K562 (cell line): ENCODE measurements around the gene ADI1. TPM values are rescaled to one million over a fixed set of nuclear protein-coding genes. Genes with fewer than 3 reads are reported as not detected.

Experiments used
- ATAC-seq: fragments of 200-7000 bp; cut with Tn5 transposase; 3 replicates; pipeline ENCODE4 v1.9.1; 2020; ENCODE audit warnings: moderate library complexity
- BruUV-seq: library from RNA; stranded (reverse); fragments of 400-500 nt; replicated peaks from 2 replicates; lab custom pipeline; 2021; lab: Mats Ljungman, UMichigan
- CTCF ChIA-PET: fragments of 300-600 bp; formaldehyde crosslinking; extraction: SDS; loops from one replicate; lab custom pipeline; 2021; ENCODE audit warnings: low intra/inter-chr PET ratio; lab: Yijun Ruan, JAX
- POLR2A ChIA-PET: fragments of 300-600, 350-650 bp; sonication (Branson Sonifier 250); formaldehyde crosslinking; extraction: SDS; loops from one replicate; lab custom pipeline; 2021; ENCODE audit warnings: antibody characterized with exemption, inconsistent platforms; lab: Yijun Ruan, JAX
- DNase-seq, 4 experiments: peaks; one replicate each; pipeline versions ENCODE4 v3.0.0 to v3.0.0-alpha.2; 2011 to 2018; ENCODE audit warnings: low spot score in 3 of 4, mixed read lengths in 3 of 4; ENCODE audit errors: extremely low read depth in 1 of 4
- FAIRE-seq: peaks from 2 replicates; lab custom pipeline; 2011; peaks lifted over from hg19 to GRCh38; lab: Jason Lieb, UNC
- H2AFZ ChIP-seq: 2 replicates; pipeline ENCODE4 v1.6.0; 2011; ENCODE audit warnings: low read depth, low read length, control low read depth, inconsistent platforms
- H3K27ac ChIP-seq: fragments of 200-600 bp; 3 replicates; pipeline ENCODE4 v1.8.0; 2011; ENCODE audit warnings: low read depth, mild to moderate bottlenecking, control low read depth, inconsistent platforms, low read length, moderate library complexity, mixed read lengths; ENCODE audit errors: extremely low read depth
- H3K27me3 ChIP-seq, 2 experiments: fragments of 300-600 bp in 1 of 2; 2 replicates in 1 of 2; 3 replicates in 1 of 2; pipeline versions ENCODE4 v1.6.0 to v1.8.0; 2011; ENCODE audit warnings: inconsistent platforms in 2 of 2, low read length in 2 of 2, mild to moderate bottlenecking in 1 of 2, mixed read lengths in 1 of 2, moderate library complexity in 1 of 2; ENCODE audit not compliant: control insufficient read depth in 2 of 2, insufficient read depth in 2 of 2
- H3K36me3 ChIP-seq: fragments of 300-600 bp; 3 replicates; pipeline ENCODE4 v1.8.0; 2011; ENCODE audit warnings: mild to moderate bottlenecking, low read length, inconsistent platforms; ENCODE audit not compliant: control insufficient read depth, insufficient read depth
- H3K4me1 ChIP-seq, 2 experiments: fragments of 200-600 bp in 1 of 2; replicated peaks in 1 of 2; 2 replicates in 1 of 2; 3 replicates in 1 of 2; pipeline versions ENCODE4 v1.5.1 to v1.8.0; 2011; ENCODE audit warnings: inconsistent platforms in 2 of 2, low read length in 2 of 2, mild to moderate bottlenecking in 1 of 2, mixed read lengths in 1 of 2, moderate library complexity in 1 of 2; ENCODE audit not compliant: control insufficient read depth in 2 of 2, insufficient read depth in 2 of 2
- H3K4me2 ChIP-seq: 2 replicates; pipeline ENCODE4 v1.6.1; 2011; ENCODE audit warnings: low read length, control low read depth, inconsistent platforms, mixed read lengths; ENCODE audit not compliant: insufficient read depth
- H3K4me3 ChIP-seq: fragments of 200-600 bp; sonication (generic), shearing (Covaris generic); 2 replicates; pipeline ENCODE4 v1.5.1; 2016; ENCODE audit warnings: control low read depth, inconsistent platforms
- H3K79me2 ChIP-seq: fragments of 200-600 bp; 3 replicates; pipeline ENCODE4 v1.8.0; 2011; ENCODE audit warnings: low read length, inconsistent platforms; ENCODE audit not compliant: control insufficient read depth, insufficient read depth
- H3K9ac ChIP-seq, 2 experiments: 2 replicates each; pipeline versions ENCODE4 v1.6.0 to v1.6.1; 2011; ENCODE audit warnings: low read depth in 2 of 2, low read length in 2 of 2, control low read depth in 1 of 2, inconsistent platforms in 1 of 2, mild to moderate bottlenecking in 1 of 2, mixed read lengths in 1 of 2; ENCODE audit not compliant: insufficient read depth in 1 of 2
- H3K9me1 ChIP-seq: one replicate; pipeline ENCODE4 v1.6.0; 2011; ENCODE audit warnings: inconsistent platforms, mild to moderate bottlenecking, low read length, moderate library complexity; ENCODE audit not compliant: control insufficient read depth, insufficient read depth
- H3K9me3 ChIP-seq: replicated peaks from 2 replicates; pipeline ENCODE4 v1.5.1; 2011; ENCODE audit warnings: low read depth, low read length, inconsistent platforms; ENCODE audit not compliant: control insufficient read depth, insufficient read depth
- H4K20me1 ChIP-seq: replicated peaks from 2 replicates; pipeline ENCODE4 v1.6.1; 2011; ENCODE audit warnings: low read length, inconsistent platforms, mixed read lengths; ENCODE audit not compliant: control insufficient read depth, insufficient read depth
- ARHGAP35 ChIP-seq: fragments of 450-650 bp; IDR thresholded peaks from 2 replicates; pipeline ENCODE4 v1.6.1; 2018; ENCODE audit not compliant: partially characterized antibody
- ARID1B ChIP-seq: fragments of 450-650 bp; IDR thresholded peaks from 2 replicates; pipeline ENCODE4 v1.6.1; 2016; ENCODE audit warnings: antibody characterized with exemption, mild to moderate bottlenecking, inconsistent platforms
- BRCA1 ChIP-seq, 2 experiments: fragments of 450-650 bp in 1 of 2; sonication (generic) in 1 of 2; formaldehyde crosslinking in 1 of 2; IDR thresholded peaks; 2 replicates each; pipeline versions ENCODE4 v1.5.0 to v1.6.1; 2017 to 2020; ENCODE audit warnings: mild to moderate bottlenecking in 1 of 2, missing genetic modification reagents in 1 of 2
- CEBPG ChIP-seq, 3 experiments: fragments of 200-800 bp in 1 of 3; sonication (Bioruptor generic) in 1 of 3; sonication (generic) in 1 of 3; formaldehyde crosslinking in 1 of 3; IDR thresholded peaks in 2 of 3; conservative IDR thresholded peaks in 1 of 3; 2 replicates each; pipeline versions ENCODE4 v1.6.1 to v1.8.0; 2016 to 2022; ENCODE audit warnings: missing compliant biosample characterization in 2 of 3, missing genetic modification characterization in 2 of 3, mild to moderate bottlenecking in 1 of 3, missing genetic modification reagents in 1 of 3
- E4F1 ChIP-seq: fragments of 250-450 bp; sonication (Bioruptor Pico); IDR thresholded peaks from 2 replicates; pipeline ENCODE4 v1.5.0; 2021; ENCODE audit warnings: mild to moderate bottlenecking, borderline replicate concordance
- FIP1L1 ChIP-seq: fragments of 200-400 bp; formaldehyde crosslinking; IDR thresholded peaks from 2 replicates; pipeline ENCODE4 v1.6.1; 2018; ENCODE audit warnings: mild to moderate bottlenecking, low read depth, low read length; ENCODE audit not compliant: poor library complexity, severe bottlenecking
- ID3 ChIP-seq, 2 experiments: fragments of 250-450 bp in 1 of 2; fragments of 450-650 bp in 1 of 2; sonication (Bioruptor Pico) in 1 of 2; IDR thresholded peaks; 2 replicates each; pipeline versions ENCODE4 v1.6.1 to v1.8.0; 2016 to 2021; ENCODE audit warnings: mild to moderate bottlenecking in 2 of 2, moderate library complexity in 2 of 2, missing compliant biosample characterization in 1 of 2, missing genetic modification characterization in 1 of 2
- KLF13 ChIP-seq: fragments of 450-650 bp; IDR thresholded peaks from 2 replicates; pipeline ENCODE4 v1.6.1; 2016; ENCODE audit warnings: missing genetic modification characterization, low read depth, mild to moderate bottlenecking, missing compliant biosample characterization, moderate library complexity, borderline replicate concordance
- MYNN ChIP-seq, 2 experiments: sonication (generic); formaldehyde crosslinking in 1 of 2; IDR thresholded peaks; 2 replicates each; pipeline versions ENCODE4 v1.5.0 to v1.6.1; 2016 to 2020; ENCODE audit warnings: antibody characterized with exemption in 1 of 2, missing genetic modification reagents in 1 of 2
- PHF8 ChIP-seq: fragments of 200-600 bp; sonication (generic); IDR thresholded peaks from 2 replicates; pipeline ENCODE4 v1.6.1; 2012; ENCODE audit warnings: mixed run types, mild to moderate bottlenecking, inconsistent platforms, low read length, moderate library complexity, borderline replicate concordance
- SLC30A9 ChIP-seq: fragments of 250-450 bp; sonication (Bioruptor Pico); IDR thresholded peaks from 2 replicates; pipeline ENCODE4 v1.8.0; 2022; ENCODE audit warnings: mild to moderate bottlenecking, moderate library complexity
- SMAD4 ChIP-seq: fragments of 250-450 bp; sonication (Bioruptor Pico); conservative IDR thresholded peaks from 2 replicates; pipeline ENCODE4 v1.8.0; 2021; ENCODE audit warnings: inconsistent platforms, mild to moderate bottlenecking, moderate library complexity
- SUPT5H ChIP-seq: fragments of 450-650 bp; IDR thresholded peaks from 2 replicates; pipeline ENCODE4 v1.6.1; 2016
- ZC3H4 ChIP-seq: sonication (generic); formaldehyde crosslinking; IDR thresholded peaks from 2 replicates; pipeline ENCODE4 v1.9.0; 2021; ENCODE audit warnings: missing genetic modification reagents, borderline replicate concordance
- ZFP36 ChIP-seq: fragments of 150-350 bp; IDR thresholded peaks from 2 replicates; pipeline ENCODE4 v1.6.1; 2018; ENCODE audit warnings: low read length, low read depth; ENCODE audit not compliant: partially characterized antibody
- ZFX ChIP-seq: sonication (generic); formaldehyde crosslinking; IDR thresholded peaks from 2 replicates; pipeline ENCODE4 v1.8.0; 2022; ENCODE audit warnings: mild to moderate bottlenecking, missing genetic modification reagents, moderate library complexity
- ZNF740 ChIP-seq, 3 experiments: fragments of 200-800 bp in 1 of 3; sonication (Bioruptor generic) in 1 of 3; sonication (generic) in 1 of 3; formaldehyde crosslinking in 1 of 3; IDR thresholded peaks; 2 replicates each; pipeline versions ENCODE4 v1.6.1 to v1.8.0; 2016 to 2022; ENCODE audit warnings: mild to moderate bottlenecking in 2 of 3, missing compliant biosample characterization in 2 of 3, missing genetic modification characterization in 2 of 3, missing genetic modification reagents in 1 of 3
- WGBS: fragments of 100-300 bp; shearing (Covaris generic); methylation state at CpG from one replicate; pipeline ENCODE4 v1.1.6; 2016; ENCODE audit warnings: low coverage, mixed read lengths; ENCODE audit not compliant: insufficient coverage; ENCODE audit errors: missing lambda C conversion rate; 5-methylcytosine and 5-hydroxymethylcytosine counted together
- in situ Hi-C: fragments of 300-500 bp; cut with MboI; formaldehyde crosslinking; loops from 4 replicates; pipeline ENCODE4 v1.15.0; 2018; ENCODE audit warnings: inconsistent platforms, mixed read lengths
- intact Hi-C: fragments of 100-400 bp; cut with micrococcal nuclease; formaldehyde crosslinking; loops from 2 replicates; pipeline ENCODE4 v1.14.2; 2022
- polyA plus RNA-seq, 8 experiments: library from polyadenylated mRNA; depleted of rRNA in 4 of 8; stranded (reverse) in 5 of 8; unstranded in 3 of 8; fragments of >200 nt; fragmentation: Nextera tagmentation in 2 of 8; fragmentation: Illumina TruSeq in 1 of 8; extraction: Ambion mirVana in 2 of 8; extraction: Trizol in 1 of 8; gene quantifications; 2 replicates each; pipeline versions ENCODE4 v1.2.1 to v1.2.3, GENCODE V29; 2011 to 2014; ENCODE audit warnings: inconsistent platforms in 1 of 8, missing spikeins in 1 of 8
- total RNA-seq, 7 experiments: library from RNA; depleted of rRNA in 6 of 7; stranded (reverse); fragments of >200 nt in 6 of 7; fragmentation: Illumina TruSeq in 2 of 7; extraction: Trizol in 2 of 7; gene quantifications; 2 replicates each; pipeline versions ENCODE4 v1.2.1 to v1.2.3, GENCODE V29; 2011 to 2021; ENCODE audit warnings: low replicate concordance in 1 of 7

ADI1 gene
- total and polyA plus RNA-seq, 9 of the 15 experiments (the other 6 are each of a cell fraction or from before 2014, with no cell fraction given), result 6.1 to 51.0 (median 27.1) TPM

- peaks cover 0 to 36% of the 10 kb centered on the region in 2 experiments; a peak in 2 of 5 replicates for H3K4me1 ChIP-seq
- no peak for ATAC-seq
- no peak overlapping the region for H3K4me2 ChIP-seq
- CTCF ChIA-PET, result no interaction called here
- POLR2A ChIA-PET, result no interaction called here
- WGBS, result 74% methylated on average over 9 of the region's 9 CpGs
- no peak overlapping the region for H3K9ac ChIP-seq
- in situ Hi-C loops (no loop called here), intact Hi-C loops (no loop called here)
- no peak for FAIRE-seq
- peaks cover 1% of the 10 kb centered on the region for H3K9me3 ChIP-seq
- H3K27me3 ChIP-seq, result no peaks in the 10 kb centered on the region
- no TSS peak for BruUV-seq
- no peak overlapping the region for H3K27ac ChIP-seq
- H3K79me2 ChIP-seq, result no peaks in the 10 kb centered on the region
- DNase-seq, result no peak
- no peaks in the 10 kb centered on the region for H3K9me1 ChIP-seq
- H3K4me3 ChIP-seq, result no peak overlapping the region
- no peaks in the 10 kb centered on the region; the same call in 2 of the 3 replicates for H3K36me3 ChIP-seq
- H4K20me1 ChIP-seq, result no peaks in the 10 kb centered on the region
- no peak overlapping the region for H2AFZ ChIP-seq
- no peak for TF ChIP-seq ZFX
- TF ChIP-seq FIP1L1, result no peak
- no peak for TF ChIP-seq BRCA1 (IDR thresholded peaks at IDR 0.05)
- no peak for TF ChIP-seq BRCA1 (CRISPR knock-in tag; IDR thresholded peaks at IDR 0.05)
- TF ChIP-seq SMAD4 (CRISPR knock-in tag), result no peak
- no peak for TF ChIP-seq ARHGAP35
- TF ChIP-seq SLC30A9 (CRISPR knock-in tag), result no peak
- no peak for TF ChIP-seq KLF13 (tag)
- TF ChIP-seq E4F1 (CRISPR knock-in tag), result no peak
- no peak for TF ChIP-seq ID3 (CRISPR knock-in tag; IDR thresholded peaks at IDR 0.05)
- no peak for TF ChIP-seq ID3 (tag; IDR thresholded peaks at IDR 0.05)
- TF ChIP-seq CEBPG (CRISPR knock-in tag; IDR thresholded peaks at IDR 0.05), result no peak
- no peak for TF ChIP-seq CEBPG (tag; conservative IDR thresholded peaks at IDR 0.05 in 1 of 2, IDR thresholded peaks at IDR 0.05 in 1 of 2)
- TF ChIP-seq SUPT5H, result no peak
- no peak for TF ChIP-seq PHF8
- TF ChIP-seq ARID1B, result no peak
- no peak for TF ChIP-seq MYNN (IDR thresholded peaks at IDR 0.05)
- TF ChIP-seq MYNN (CRISPR knock-in tag; IDR thresholded peaks at IDR 0.05), result no peak
- no peak for TF ChIP-seq ZNF740 (CRISPR knock-in tag; IDR thresholded peaks at IDR 0.05)
- TF ChIP-seq ZNF740 (tag; IDR thresholded peaks at IDR 0.05), result no peak
- no peak for TF ChIP-seq ZC3H4
- no peak for TF ChIP-seq ZFP36
- TF ChIP-seq, all 486 proteins: peak for 0
Observed at GRCh38 chr2:3487028-3487425, 32.3 kb downstream of the ADI1 start.
